Left colon (tissue), 2 donors: ENCODE data around the gene SOX8. TPM values are rescaled to one million over a fixed set of nuclear protein-coding genes. Genes with fewer than 3 reads are reported as not detected.
"Not testable (repeated sequence)": the region's sequence is repeated elsewhere in the genome, so short reads cannot be mapped to it uniquely, and the experiment has no call there.

Experiments
- ATAC-seq: fragments of 200-7000 bp; cut with Tn5 transposase; one replicate; pipeline ENCODE4 v1.9.1; 2020; ENCODE audit warnings: mild to moderate bottlenecking, moderate library complexity
- DNase-seq, 2 donors: peaks; one replicate each; pipeline ENCODE4 v3.0.0-alpha.2; 2020
- intact Hi-C, 2 donors: fragments of 100-400 bp; cut with DNase I in 1 of 2; cut with micrococcal nuclease in 1 of 2; formaldehyde crosslinking; loops; one replicate each; pipeline versions ENCODE4 v1.11.2 to v1.14.0; 2022; cut with DNase I, micrococcal nuclease
- long read RNA-seq: library from polyadenylated mRNA; unstranded; transcript quantifications from one replicate; pipeline ENCODE4 v2.0.0, GENCODE V29; 2021
- total RNA-seq, 2 donors: library from RNA; stranded (reverse); fragmentation: NEBNext Ultra II Directional; extraction: Animal tissue kit (Norgen Biotek cat#: 25700); gene quantifications; one replicate each; pipeline ENCODE4 v1.2.1, GENCODE V29; 2021
- donor health status: DM: no; HTN: no; CAD: no.
- donor health status: DM: yes; HTN: yes; CAD: no.

The SOX8 gene
- total RNA-seq, result under 1 TPM; 0.31 to 0.70 TPM
- long read RNA-seq, partial matches to known transcripts, result 2 of 2 reads
- long read RNA-seq, other reads (novel, unspliced or antisense), result 0 of 2 reads

DNA sequence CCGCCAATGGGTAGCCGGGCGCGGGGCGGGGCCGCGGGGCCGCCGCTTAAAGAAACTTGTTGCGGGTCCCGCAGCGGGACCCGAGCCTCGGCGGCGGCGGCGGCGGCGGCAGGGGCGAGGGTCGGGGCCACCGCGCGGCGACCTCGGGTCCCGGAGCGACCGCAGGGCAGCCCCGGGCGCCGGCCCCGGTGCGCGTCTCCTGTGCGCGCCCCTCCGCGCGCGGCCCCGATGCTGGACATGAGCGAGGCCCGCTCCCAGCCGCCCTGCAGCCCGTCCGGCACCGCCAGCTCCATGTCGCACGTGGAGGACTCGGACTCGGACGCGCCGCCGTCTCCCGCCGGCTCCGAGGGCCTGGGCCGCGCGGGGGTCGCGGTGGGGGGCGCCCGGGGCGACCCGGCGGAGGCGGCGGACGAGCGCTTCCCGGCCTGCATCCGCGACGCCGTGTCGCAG, at the start of gene SOX8:
TSS of gene SOX8 (plus strand) at position 76 of the 450 bp plus-strand sequence. CDS start at position 229, 153 bp downstream.
- no peak for DNase-seq
- intact Hi-C loops, result no loop called here
- ATAC-seq, result no peak

- intact Hi-C loops, result no loop called here
- DNase-seq (no peak), ATAC-seq (no peak)
Observed at GRCh38 chr16:932831-933330, 48.7 kb upstream of the SOX8 start.

- intact Hi-C loops, result no loop called here
- ATAC-seq (no peak), DNase-seq (no peak)
Observed at GRCh38 chr16:933581-933980, 48.0 kb upstream of the SOX8 start.

DNA sequence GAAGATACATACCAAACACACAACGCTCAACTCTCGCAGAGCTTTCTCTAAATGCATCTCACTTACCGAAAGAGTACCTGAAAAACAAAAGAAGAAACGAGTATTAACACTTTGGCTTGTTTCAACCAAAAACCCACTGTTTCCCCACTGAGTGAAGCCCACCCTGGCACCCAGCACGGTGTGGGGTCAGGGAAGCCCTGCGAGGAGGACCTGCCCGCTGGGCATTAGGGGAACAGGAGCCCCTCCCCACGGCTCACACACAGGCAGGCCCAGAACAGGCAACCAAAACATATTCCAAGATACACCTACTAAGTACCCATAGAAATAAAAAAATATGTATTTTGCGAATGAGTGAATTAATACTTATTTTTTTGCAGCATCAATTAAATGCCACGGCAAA, 47.4 kb upstream of the SOX8 start:
- ATAC-seq (no peak), DNase-seq (no peak)
- intact Hi-C loops, result no loop called here

DNA sequence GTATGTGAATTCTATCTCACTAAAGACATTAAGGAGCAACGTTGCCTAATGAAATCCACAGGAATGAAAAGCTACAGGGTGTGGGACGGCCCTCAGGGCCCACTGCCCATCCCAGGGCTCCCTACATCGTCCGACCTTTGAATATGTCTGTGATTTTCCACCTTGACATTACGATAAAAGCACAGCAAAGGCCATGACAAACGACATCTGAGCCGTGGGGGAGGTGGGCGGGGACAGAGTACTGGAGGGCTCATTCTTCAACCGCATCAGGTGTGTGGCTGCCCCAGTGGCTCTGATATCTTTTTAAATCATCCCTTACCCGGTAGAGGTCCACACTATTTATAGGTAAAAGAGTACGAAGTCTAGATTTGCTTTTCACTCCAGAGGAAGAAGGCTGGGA, 45.9 kb upstream of the SOX8 start:
- intact Hi-C loops, result no loop called here
- ATAC-seq (no peak), DNase-seq (no peak)

DNA sequence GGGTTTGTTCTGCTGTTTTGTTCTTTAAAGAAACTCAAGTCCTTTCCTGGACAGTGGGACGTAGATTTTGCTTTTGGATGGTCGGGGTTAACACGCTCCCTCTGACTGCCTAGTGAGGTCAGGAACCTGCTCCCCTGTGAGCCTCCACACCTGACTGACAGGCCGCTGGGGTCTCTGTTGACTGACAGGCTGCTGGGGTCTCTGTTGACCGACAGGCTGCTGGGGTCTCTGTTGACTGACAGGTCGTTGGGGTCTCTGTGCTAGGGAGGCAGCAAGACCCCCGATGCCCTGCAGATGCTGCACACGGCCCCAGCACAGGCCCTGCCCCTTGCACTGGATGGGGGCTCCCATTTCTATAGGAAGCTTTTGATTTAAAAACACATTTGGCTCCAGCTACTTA, 44.3 kb upstream of the SOX8 start:
- ATAC-seq (no peak), DNase-seq (no peak)
- intact Hi-C loops, result no loop called here

- DNase-seq (no peak), ATAC-seq (peak; percentile 58)
- intact Hi-C loops, result no loop called here
Observed at GRCh38 chr16:937723-938122, 43.8 kb upstream of the SOX8 start.

- intact Hi-C loops, result no loop called here
- no peak for ATAC-seq
- DNase-seq, result no peak
Observed at GRCh38 chr16:938136-938535, 43.4 kb upstream of the SOX8 start.

DNA sequence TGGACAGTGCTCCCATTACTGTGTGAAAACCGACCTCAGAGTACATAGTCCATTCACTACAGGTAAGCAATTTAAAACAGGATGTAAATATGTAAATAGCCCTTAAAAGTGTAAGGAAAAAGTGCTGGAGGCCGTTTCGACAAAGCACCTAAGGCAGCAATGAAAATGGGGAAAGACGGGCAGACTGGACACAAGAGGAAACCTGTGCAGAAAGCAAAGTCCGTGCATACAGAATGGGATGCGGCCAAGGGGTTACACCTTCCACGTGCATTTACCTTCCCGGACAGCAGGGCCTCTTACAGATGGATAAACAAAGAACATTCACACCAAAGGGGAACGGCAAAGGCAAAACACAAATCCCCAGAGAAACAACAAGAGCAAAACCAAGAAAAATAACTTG, 42.8 kb upstream of the SOX8 start:
- intact Hi-C loops, result no loop called here
- DNase-seq (no peak), ATAC-seq (no peak)

DNA sequence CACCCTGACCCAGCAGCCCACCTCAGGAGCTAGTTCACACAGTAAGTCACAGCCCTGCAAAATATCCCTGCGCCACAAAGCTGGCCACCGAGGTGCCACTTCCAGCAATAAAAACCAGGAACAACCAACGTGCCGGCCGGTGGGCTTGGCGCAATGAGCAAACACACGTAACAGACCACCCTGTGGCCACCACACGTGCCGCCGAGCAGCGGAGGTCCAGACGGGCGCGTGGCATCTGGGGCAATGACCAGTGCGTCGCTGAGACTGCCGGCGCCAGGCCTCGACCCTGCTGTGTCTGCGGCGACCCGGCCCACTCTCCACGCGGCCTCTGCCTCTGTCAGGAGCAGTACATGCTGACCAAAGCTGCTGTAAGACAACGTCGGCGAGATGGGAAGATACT, 42.3 kb upstream of the SOX8 start:
- no peak for ATAC-seq
- intact Hi-C loops, result no loop called here

GRCh38 chr16:939941-940340, 41.6 kb upstream of the SOX8 start:
- ATAC-seq (no peak), DNase-seq (no peak)
- intact Hi-C loops, result no loop called here

More for the DNA sequence above, 42.3 kb upstream of the SOX8 start:
- no peak for DNase-seq

- intact Hi-C loops, result no loop called here
- no peak for DNase-seq
- no peak for ATAC-seq
Observed at GRCh38 chr16:942436-943060, 39.0 kb upstream of the SOX8 start.

DNA sequence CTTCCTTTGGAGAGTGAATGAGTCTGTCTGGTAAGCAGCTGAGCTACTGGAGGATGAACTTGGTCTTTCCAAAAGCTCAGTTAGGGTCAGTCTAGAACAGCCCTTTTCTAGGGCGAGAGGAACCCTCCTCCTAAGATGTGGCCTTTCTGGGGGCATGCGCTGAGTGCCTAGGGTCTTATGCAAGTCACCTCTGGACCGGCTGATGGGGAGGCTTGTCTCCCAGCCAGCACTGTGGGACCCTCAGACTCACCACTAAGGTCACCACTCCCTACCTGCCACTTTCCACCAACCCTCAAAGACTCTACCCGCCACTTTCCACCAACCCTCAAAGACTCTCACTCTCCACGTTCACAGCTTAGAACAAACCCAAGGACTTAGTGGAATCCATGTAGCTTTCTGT, 37.6 kb upstream of the SOX8 start:
- ATAC-seq, result no peak
- intact Hi-C loops, result no loop called here

GRCh38 chr16:945271-946047, 36.1 kb upstream of the SOX8 start:
- DNase-seq (no peak), ATAC-seq (no peak)
- intact Hi-C loops, result no loop called here

More for the DNA sequence above, 37.6 kb upstream of the SOX8 start:
- no peak for DNase-seq

DNA sequence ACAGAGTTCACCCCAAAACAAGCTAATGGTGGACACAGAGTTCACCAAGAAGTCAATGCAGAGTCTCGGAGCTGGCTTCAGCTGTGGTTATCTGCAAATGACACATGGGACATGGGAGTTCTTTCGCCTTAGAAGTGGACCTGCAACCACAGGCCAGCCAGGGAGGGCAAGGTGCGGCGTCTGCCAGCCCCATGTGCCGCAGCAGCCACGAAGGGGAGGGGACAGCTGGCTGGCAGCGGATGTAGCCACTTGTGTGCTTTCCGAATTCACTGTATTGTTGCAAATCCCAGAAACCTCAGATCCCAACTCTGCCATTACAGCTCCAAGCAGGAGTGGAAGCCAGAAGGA, 35.5 kb upstream of the SOX8 start:
- no peak for DNase-seq
- intact Hi-C loops, result no loop called here
- no peak for ATAC-seq

- intact Hi-C loops, result no loop called here
- no peak for DNase-seq
- no peak for ATAC-seq
Observed at GRCh38 chr16:947255-947921, 34.2 kb upstream of the SOX8 start.

GRCh38 chr16:947922-948303, 33.7 kb upstream of the SOX8 start:
- not testable (repeated sequence) for ATAC-seq

GRCh38 chr16:948767-949166, 32.8 kb upstream of the SOX8 start:
- ATAC-seq, intact Hi-C loops, DNase-seq: not testable (repeated sequence)

More at GRCh38 chr16:947922-948303, 33.7 kb upstream of the SOX8 start:
- intact Hi-C loops, DNase-seq: not testable (repeated sequence)

DNA sequence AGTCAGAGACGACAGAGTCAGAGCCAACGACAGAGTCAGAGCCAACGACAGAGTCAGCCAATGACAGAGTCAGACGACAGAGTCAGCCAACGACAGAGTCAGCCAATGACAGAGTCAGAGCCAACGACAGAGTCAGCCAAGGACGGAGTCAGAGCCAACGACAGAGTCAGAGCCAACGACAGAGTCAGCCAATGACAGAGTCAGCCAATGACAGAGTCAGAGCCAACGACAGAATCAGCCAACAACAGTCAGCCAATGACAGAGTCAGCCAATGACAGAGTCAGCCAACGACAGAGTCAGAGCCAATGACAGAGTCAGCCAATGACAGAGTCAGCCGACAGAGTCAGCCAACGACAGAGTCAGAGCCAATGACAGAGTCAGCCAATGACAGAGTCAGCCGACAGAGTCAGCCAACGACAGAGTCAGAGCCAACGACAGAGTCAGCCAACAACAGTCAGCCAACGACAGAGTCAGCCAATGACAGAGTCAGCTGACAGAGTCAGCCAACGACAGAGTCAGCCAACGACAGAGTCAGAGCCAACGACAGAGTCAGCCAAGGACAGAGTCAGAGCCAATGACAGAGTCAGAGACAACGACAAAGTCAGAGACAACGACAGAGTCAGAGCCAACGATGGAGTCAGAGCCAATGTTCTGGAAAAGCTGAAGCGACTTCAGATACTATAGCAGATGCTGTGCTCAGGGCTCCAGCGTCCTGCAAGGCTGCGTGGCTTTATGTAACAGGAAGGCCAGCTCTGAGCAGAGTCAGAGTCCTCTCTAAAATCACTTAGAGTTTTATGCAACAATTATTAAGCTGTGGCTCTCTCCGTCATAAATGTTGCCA, 30.6 kb upstream of the SOX8 start:
- intact Hi-C loops, ATAC-seq, DNase-seq: not testable (repeated sequence)
